D721Med (cell line): ENCODE data around the gene KATNIP.
A peak's percentile ranks its signal among the peaks of the same experiment; 100 is the strongest.

Experiments used
- DNase-seq: peaks from one replicate; pipeline ENCODE4 v3.0.0; 2011; ENCODE audit warnings: low spot score; ENCODE audit not compliant: insufficient read length
- FAIRE-seq: peaks from 2 replicates; lab custom pipeline; 2011; peaks lifted over from hg19 to GRCh38; lab: Jason Lieb, UNC
- TF ChIP-seq, protein P1 (sequence below): IDR thresholded peaks from 2 replicates; pipeline ENCODE4 v1.5.1; 2012; ENCODE audit warnings: mild to moderate bottlenecking, control low read depth; ENCODE audit not compliant: insufficient read depth; ENCODE audit errors: missing control alignments

Gene KATNIP

DNA sequence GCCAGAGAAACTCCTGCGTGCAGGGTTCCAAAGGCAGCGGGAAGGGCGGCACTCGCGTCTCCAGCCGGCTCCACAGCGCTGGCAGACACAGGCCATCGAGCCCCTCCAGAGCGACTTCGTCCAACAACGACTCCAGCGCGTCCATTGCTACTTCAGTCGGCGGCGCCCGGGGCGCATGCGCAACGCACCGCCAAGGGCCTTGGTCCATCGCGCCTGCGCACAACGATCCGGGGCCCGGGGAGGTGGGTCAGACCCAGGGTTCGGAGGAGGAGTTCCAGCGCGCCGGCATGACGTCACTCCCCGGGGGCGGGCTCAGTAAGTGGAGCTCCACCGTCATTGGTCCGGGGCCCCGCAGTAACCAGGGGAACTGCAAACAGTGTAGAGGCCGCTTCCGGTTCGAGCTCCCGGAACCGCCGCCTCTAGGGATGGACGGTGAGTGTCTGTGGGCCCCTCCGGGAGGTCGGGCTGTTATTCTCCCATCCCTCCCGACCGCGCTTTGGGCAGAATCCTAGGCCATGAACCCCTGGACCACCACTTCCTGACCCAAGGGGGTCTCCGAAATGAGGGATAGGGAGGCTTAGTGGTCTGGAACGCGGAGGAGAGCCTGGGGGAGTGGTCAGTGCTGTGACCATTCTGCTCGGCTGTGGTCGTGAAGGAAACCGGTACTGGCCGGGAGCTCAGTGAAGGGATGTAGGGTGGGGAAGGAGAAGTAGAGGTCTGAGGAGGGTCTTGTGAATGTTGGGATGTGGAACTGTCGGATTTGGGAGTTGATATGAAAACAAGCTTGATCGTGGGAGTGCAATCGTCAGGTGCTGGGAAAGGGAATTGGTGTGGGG lies at the start of gene KATNIP, which contains the start of gene GTF3C1:
TSS of gene KATNIP (plus strand) at position 399 of the 836 bp plus-strand sequence. CDS start at position 426, 27 bp downstream.
TSS of gene GTF3C1 (minus strand) at position 168 of the 836 bp plus-strand sequence. CDS start at position 145, 23 bp downstream.
- DNase-seq (peak; percentile 98), FAIRE-seq (no peak)
- TF ChIP-seq, protein P1, sequence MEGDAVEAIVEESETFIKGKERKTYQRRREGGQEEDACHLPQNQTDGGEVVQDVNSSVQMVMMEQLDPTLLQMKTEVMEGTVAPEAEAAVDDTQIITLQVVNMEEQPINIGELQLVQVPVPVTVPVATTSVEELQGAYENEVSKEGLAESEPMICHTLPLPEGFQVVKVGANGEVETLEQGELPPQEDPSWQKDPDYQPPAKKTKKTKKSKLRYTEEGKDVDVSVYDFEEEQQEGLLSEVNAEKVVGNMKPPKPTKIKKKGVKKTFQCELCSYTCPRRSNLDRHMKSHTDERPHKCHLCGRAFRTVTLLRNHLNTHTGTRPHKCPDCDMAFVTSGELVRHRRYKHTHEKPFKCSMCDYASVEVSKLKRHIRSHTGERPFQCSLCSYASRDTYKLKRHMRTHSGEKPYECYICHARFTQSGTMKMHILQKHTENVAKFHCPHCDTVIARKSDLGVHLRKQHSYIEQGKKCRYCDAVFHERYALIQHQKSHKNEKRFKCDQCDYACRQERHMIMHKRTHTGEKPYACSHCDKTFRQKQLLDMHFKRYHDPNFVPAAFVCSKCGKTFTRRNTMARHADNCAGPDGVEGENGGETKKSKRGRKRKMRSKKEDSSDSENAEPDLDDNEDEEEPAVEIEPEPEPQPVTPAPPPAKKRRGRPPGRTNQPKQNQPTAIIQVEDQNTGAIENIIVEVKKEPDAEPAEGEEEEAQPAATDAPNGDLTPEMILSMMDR: no peak

DNA sequence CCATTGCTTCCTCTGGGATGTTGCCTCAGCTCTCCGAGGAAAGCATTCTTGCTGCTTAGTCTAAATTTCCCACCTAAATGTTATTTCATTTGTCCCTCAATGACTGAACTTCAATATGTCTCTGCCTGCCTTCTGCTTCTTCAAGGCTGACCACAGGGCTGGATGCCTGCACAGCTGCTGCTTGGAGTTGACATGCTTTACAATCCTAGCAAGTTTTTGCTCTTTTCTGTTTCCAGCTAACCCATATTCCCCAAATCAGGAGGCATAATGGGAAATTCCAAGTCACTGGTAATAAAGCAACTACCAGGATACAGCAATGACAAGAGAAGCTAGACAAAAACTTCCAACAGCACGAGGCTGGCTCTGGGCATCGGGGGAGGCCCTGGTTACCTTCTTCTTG lies 49.1 kb upstream of the KATNIP start:
- DNase-seq (no peak), FAIRE-seq (no peak)
- TF ChIP-seq, protein P1: no peak

DNA sequence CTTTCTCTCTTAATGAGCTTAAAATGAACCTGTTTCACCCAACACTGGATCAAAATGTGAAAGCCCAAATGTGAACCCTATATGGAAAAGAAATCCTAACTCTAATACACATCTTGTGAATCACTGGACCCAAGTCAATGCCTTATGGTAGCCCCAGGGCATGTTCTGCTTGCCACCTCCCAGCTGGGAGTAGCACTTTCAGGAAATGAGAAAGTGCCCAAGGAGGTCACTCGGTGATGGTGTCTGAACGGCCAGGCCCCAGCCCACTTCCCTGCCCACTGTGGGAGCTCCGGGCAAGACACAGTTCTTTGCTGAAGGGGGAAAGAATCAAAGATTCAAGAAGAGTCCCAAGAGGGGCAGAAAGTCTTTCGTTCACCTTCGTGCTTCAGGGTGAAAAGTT lies 46.3 kb upstream of the KATNIP start:
- TF ChIP-seq, protein P1: no peak
- no peak for DNase-seq
- FAIRE-seq: no peak

DNA sequence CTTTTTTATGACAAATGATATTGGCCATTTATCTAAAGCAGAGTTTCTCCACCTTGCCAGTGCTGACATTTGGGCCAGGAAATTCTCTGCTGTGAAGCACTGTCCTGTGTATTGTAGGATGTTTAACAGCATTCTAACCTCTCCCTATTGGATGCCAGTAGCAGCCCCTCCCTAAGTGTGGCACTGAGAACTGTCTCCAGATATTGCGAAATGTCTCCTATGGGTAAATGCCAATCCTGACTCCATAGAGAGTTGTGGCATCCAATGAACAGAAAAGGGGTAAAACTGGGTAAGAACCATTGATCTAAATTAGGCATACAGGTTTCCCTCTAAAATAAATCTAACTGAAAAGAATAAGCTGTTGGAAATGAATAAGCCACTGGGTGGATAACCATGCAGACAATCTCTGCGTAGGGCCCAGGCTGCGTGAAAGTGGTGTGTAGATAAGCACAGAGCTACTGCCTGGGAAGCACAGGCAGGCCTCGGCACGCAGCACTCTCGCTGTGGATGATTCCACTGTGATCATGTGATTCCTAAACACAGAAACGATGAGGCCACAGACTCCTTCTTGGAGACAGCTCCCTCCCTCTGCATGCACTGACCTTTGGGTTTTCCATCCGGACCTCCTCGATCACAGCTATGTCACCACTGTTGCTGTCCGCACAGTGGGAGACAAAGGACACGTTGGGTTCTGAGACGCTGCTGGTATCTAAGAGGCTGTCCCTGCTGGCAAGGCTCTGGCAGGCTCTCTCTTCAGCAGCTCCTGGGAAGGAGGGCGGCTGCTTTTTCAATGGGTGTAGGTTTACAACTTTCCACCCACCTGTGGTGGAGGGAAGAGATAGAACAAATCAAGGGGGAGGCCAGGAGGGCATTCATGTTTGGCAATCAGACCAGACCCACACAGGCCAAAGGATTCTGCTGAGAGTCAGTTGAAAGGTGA lies 44.4 kb upstream of the KATNIP start:
- DNase-seq (no peak), FAIRE-seq (no peak)
- TF ChIP-seq, protein P1: no peak

DNA sequence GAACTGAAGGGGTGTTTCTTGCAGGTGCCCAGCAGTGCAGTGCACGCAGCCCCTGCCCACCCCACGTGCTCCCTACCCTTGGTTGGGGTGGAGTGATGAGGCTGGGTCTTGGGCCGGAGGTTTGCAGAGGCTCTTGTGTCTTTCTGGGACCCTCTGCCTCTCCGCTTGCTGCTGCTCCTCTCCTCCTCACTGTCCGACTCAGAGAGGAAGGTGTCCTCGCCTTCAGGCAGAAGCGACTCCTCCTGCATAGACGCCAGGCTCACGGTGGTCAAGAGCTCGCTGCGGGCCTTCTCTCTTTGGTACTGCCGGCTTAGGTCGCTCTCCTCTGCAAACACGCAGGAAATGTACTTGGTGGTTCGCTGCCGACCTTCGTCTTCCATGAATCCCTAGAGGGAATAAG lies 43.2 kb upstream of the KATNIP start:
- FAIRE-seq: no peak
- DNase-seq: no peak
- TF ChIP-seq, protein P1: no peak

DNA sequence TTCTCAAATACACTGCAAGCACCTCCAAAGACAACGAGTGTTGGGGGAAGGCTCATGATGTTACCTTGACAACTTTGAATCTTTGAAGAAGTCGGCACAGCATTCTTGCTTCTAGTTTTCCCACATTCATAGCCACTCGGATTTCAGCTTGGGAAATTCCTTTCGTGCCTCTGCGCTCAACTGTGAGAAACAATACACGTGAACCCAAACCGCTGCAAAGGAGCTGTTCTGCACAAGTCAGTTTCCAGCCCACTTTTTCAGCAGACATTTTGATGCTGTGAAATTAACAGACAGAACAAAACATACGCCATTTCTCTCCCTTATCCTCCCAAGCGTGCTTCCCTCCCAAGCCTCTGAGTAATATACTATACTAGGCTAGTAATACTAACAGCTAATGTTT lies 41.5 kb upstream of the KATNIP start:
- TF ChIP-seq, protein P1: no peak
- FAIRE-seq (no peak), DNase-seq (no peak)
